Vagina (tissue), 2 donors: ENCODE results near the gene REM1.

ENCODE experiments used
- POLR2A ChIP-seq, 2 donors: fragments of 450-650 bp; IDR thresholded peaks; one replicate each; pipeline ENCODE4 v1.6.1; 2017; ENCODE audit warnings: antibody characterized with exemption in 2 of 2, mild to moderate bottlenecking in 2 of 2, moderate library complexity in 2 of 2
- POLR2AphosphoS5 ChIP-seq, 2 donors: sonication (generic); formaldehyde crosslinking; IDR thresholded peaks; one replicate each; pipeline ENCODE4 v1.9.0; 2017; ENCODE audit warnings: antibody characterized with exemption in 2 of 2, mild to moderate bottlenecking in 2 of 2, low read depth in 1 of 2; ENCODE audit not compliant: insufficient read depth in 1 of 2
- TF ChIP-seq, protein P1 (sequence below), 3 experiments: fragments of 450-650 bp in 2 of 3; fragments of 200-600 bp in 1 of 3; sonication (generic) in 1 of 3; IDR thresholded peaks; one replicate each; pipeline ENCODE4 v1.5.1; 2017 to 2019; ENCODE audit warnings: antibody characterized with exemption in 3 of 3, mild to moderate bottlenecking in 2 of 3, moderate library complexity in 2 of 3

DNA sequence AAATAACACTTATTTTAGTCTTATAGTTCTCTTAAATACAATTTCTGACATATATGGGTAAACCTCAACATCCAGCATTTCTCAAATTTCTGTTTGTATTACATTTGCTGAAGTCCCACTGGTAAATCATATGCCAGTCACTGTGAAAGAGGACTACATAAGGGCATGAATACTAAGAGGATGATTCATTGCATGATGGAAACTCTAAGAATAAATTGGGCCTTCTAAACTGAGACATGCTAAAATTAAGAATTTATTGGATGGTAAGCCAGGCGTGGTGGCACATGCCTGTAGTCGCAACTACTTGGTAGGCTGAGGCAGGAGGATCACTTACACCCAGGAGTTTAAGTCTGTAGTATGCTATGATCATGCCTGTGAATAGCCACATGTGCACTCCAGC is 22.5 kb upstream of the REM1 start:
- TF ChIP-seq, protein P1, sequence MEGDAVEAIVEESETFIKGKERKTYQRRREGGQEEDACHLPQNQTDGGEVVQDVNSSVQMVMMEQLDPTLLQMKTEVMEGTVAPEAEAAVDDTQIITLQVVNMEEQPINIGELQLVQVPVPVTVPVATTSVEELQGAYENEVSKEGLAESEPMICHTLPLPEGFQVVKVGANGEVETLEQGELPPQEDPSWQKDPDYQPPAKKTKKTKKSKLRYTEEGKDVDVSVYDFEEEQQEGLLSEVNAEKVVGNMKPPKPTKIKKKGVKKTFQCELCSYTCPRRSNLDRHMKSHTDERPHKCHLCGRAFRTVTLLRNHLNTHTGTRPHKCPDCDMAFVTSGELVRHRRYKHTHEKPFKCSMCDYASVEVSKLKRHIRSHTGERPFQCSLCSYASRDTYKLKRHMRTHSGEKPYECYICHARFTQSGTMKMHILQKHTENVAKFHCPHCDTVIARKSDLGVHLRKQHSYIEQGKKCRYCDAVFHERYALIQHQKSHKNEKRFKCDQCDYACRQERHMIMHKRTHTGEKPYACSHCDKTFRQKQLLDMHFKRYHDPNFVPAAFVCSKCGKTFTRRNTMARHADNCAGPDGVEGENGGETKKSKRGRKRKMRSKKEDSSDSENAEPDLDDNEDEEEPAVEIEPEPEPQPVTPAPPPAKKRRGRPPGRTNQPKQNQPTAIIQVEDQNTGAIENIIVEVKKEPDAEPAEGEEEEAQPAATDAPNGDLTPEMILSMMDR (IDR thresholded peaks at IDR 0.05): no peak
- TF ChIP-seq POLR2A (IDR thresholded peaks at IDR 0.05) (no peak), POLR2AphosphoS5 (IDR thresholded peaks at IDR 0.05; ENCODE audit: insufficient read depth in 1 of 2, low read depth in 1 of 2) (no peak)
